ENCODE data around the gene KCNA1.

- no peak for TF ChIP-seq POLR2A (IDR thresholded peaks at IDR 0.05; ENCODE audit: low read depth, low read length)
- TF ChIP-seq POLR2AphosphoS5 (IDR thresholded peaks at IDR 0.05; ENCODE audit: low read depth, low read length), result no peak
- TF ChIP-seq TAF1 (IDR thresholded peaks at IDR 0.05; ENCODE audit: low read depth, low read length), result no peak
Measured at GRCh38 chr12:4866299-4866698, 43.4 kb upstream of the KCNA1 start.
